Hepatocyte (in vitro differentiated cells): ENCODE results near the gene GFM1. TPM values are rescaled to one million over a fixed set of nuclear protein-coding genes. Genes with fewer than 3 reads are reported as not detected.

Experiments
- DNase-seq: peaks from one replicate; pipeline ENCODE4 v3.0.0-alpha.2; 2016; ENCODE audit warnings: low spot score
- H2AFZ ChIP-seq: fragments of 200-600 bp; sonication (generic); 2 replicates; pipeline ENCODE4 v1.6.0; 2016; ENCODE audit warnings: antibody characterized with exemption, mild to moderate bottlenecking
- H3K27ac ChIP-seq: fragments of 200-600 bp; sonication (generic); 2 replicates; pipeline ENCODE4 v1.5.1; 2016; ENCODE audit warnings: mild to moderate bottlenecking
- H3K27me3 ChIP-seq: fragments of 200-600 bp; sonication (generic); 2 replicates; pipeline ENCODE4 v1.6.1; 2016
- H3K36me3 ChIP-seq: fragments of 200-600 bp; sonication (generic); replicated peaks from 2 replicates; pipeline ENCODE4 v1.5.1; 2016; ENCODE audit warnings: low read depth; ENCODE audit not compliant: insufficient read depth
- H3K4me1 ChIP-seq: fragments of 200-600 bp; sonication (generic); 2 replicates; pipeline ENCODE4 v1.5.1; 2016; ENCODE audit warnings: mild to moderate bottlenecking, moderate library complexity; ENCODE audit not compliant: insufficient read depth
- H3K4me2 ChIP-seq: fragments of 200-600 bp; sonication (generic); 2 replicates; pipeline ENCODE4 v1.6.0; 2016
- H3K4me3 ChIP-seq: fragments of 200-600 bp; sonication (generic); 2 replicates; pipeline ENCODE4 v1.5.1; 2016; ENCODE audit warnings: mild to moderate bottlenecking
- H3K79me2 ChIP-seq: fragments of 200-600 bp; sonication (generic); 2 replicates; pipeline ENCODE4 v1.6.0; 2017; ENCODE audit warnings: mild to moderate bottlenecking
- H3K9me2 ChIP-seq: fragments of 200-600 bp; sonication (generic); replicated peaks from 2 replicates; pipeline ENCODE4 v1.6.0; 2017; ENCODE audit warnings: mild to moderate bottlenecking; ENCODE audit not compliant: insufficient read depth
- H3K9me3 ChIP-seq: fragments of 200-600 bp; sonication (generic); 2 replicates; pipeline ENCODE4 v1.5.1; 2016; ENCODE audit warnings: low read depth, mild to moderate bottlenecking
- H4K20me1 ChIP-seq: fragments of 200-600 bp; sonication (generic); 2 replicates; pipeline ENCODE4 v1.6.0; 2016; ENCODE audit warnings: mild to moderate bottlenecking; ENCODE audit not compliant: insufficient read depth, poor library complexity, severe bottlenecking
- EZH2 ChIP-seq: fragments of 200-600 bp; sonication (generic); IDR thresholded peaks from 2 replicates; pipeline ENCODE4 v1.6.1; 2016; ENCODE audit warnings: antibody characterized with exemption, mild to moderate bottlenecking, borderline replicate concordance
- EZH2phosphoT487 ChIP-seq: fragments of 200-600 bp; sonication (generic); IDR thresholded peaks from one replicate; pipeline ENCODE4 v1.6.1; 2018; ENCODE audit warnings: antibody characterized with exemption, mild to moderate bottlenecking, low read depth, moderate library complexity; ENCODE audit not compliant: unreplicated experiment, severe bottlenecking
- WGBS: methylation state at CpG from one replicate; pipeline ENCODE4 v1.1.6; 2016; ENCODE audit warnings: low lambda C conversion rate; ENCODE audit errors: missing lambda C conversion rate; 5-methylcytosine and 5-hydroxymethylcytosine counted together
- polyA plus RNA-seq: library from polyadenylated mRNA; unstranded; fragments of >200 nt; fragmentation: Nextera tagmentation; extraction: Ambion mirVana; gene quantifications from 2 replicates; pipeline ENCODE4 v1.2.1, GENCODE V29; 2016
- total RNA-seq: library from RNA; depleted of rRNA; stranded (reverse); fragments of >200 nt; gene quantifications from 2 replicates; pipeline ENCODE4 v1.2.3, GENCODE V29; 2014
- TF ChIP-seq, protein P1 (sequence below): fragments of 200-600 bp; sonication (generic); IDR thresholded peaks from 2 replicates; pipeline ENCODE4 v1.5.1; 2016; ENCODE audit warnings: antibody characterized with exemption, mild to moderate bottlenecking; ENCODE audit not compliant: poor library complexity

Gene GFM1
- total and polyA plus RNA-seq, 2 experiments from 2014 or later = 28.0 to 60.0 TPM

DNA sequence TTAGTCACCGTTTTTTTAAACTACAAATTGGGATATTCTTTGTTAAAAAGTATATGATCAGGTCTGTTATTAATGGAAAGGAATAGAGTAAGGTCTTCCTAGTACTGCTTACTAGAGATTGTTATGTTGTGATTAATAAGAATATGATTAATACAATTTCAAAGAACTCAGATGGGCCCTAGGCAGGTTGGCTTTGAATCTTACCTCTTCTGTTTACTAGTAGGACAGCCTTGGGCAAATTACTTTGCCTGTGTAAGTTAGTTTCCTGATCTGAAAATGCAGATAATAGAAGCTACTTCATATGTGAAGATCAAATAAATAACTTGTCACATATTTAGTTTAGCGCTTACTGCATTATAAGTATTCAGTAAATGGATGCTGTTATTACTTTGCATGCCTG, 6.9 kb downstream of the GFM1 start:
- TF ChIP-seq EZH2 (no peak), EZH2phosphoT487 (no peak)
- TF ChIP-seq, protein P1, sequence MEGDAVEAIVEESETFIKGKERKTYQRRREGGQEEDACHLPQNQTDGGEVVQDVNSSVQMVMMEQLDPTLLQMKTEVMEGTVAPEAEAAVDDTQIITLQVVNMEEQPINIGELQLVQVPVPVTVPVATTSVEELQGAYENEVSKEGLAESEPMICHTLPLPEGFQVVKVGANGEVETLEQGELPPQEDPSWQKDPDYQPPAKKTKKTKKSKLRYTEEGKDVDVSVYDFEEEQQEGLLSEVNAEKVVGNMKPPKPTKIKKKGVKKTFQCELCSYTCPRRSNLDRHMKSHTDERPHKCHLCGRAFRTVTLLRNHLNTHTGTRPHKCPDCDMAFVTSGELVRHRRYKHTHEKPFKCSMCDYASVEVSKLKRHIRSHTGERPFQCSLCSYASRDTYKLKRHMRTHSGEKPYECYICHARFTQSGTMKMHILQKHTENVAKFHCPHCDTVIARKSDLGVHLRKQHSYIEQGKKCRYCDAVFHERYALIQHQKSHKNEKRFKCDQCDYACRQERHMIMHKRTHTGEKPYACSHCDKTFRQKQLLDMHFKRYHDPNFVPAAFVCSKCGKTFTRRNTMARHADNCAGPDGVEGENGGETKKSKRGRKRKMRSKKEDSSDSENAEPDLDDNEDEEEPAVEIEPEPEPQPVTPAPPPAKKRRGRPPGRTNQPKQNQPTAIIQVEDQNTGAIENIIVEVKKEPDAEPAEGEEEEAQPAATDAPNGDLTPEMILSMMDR = no peak
- Histone ChIP-seq H3K79me2 (peaks cover 14% of the 10 kb centered on the region), H3K36me3 (no peaks in the 10 kb centered on the region), H3K4me3 (no peak overlapping the region), H3K27me3 (no peaks in the 10 kb centered on the region), H3K9me2 (no peaks in the 10 kb centered on the region), H3K4me1 (no peaks in the 10 kb centered on the region), H4K20me1 (no peaks in the 10 kb centered on the region), H2AFZ (no peak overlapping the region), H3K4me2 (no peak overlapping the region), H3K27ac (no peak overlapping the region), H3K9me3 (no peaks in the 10 kb centered on the region)
- WGBS = 97% methylated on average over 2 of the region's 2 CpGs
- DNase-seq = no peak

DNA sequence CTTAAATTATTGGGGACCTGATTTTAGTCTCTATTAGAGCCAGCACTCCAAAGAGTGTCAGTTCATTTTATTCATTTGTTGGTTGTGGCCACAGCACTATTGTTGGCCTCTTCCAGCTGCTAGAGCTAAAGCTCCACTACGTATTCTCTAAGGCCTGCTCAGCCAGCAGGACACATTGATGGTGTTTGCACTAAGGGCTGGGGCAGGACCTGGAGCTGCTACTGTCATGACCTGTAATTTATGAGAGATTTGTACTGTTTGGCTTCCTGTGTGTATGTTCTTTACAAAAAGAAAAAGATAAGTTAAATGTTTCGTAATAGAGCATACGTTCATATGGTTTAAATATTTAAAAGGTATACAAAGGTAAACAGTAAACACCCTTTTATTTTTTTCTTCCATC, 8.1 kb downstream of the GFM1 start:
- Histone ChIP-seq H3K4me3 (no peak overlapping the region), H3K4me2 (no peak overlapping the region), H3K79me2 (peaks cover 2% of the 10 kb centered on the region), H3K9me2 (no peaks in the 10 kb centered on the region), H3K9me3 (no peaks in the 10 kb centered on the region), H2AFZ (no peak overlapping the region), H3K36me3 (no peaks in the 10 kb centered on the region), H3K27ac (no peak overlapping the region), H3K4me1 (no peaks in the 10 kb centered on the region), H3K27me3 (no peaks in the 10 kb centered on the region), H4K20me1 (no peaks in the 10 kb centered on the region)
- 78% methylated on average over 3 of the region's 3 CpGs for WGBS
- no peak for DNase-seq
- TF ChIP-seq, protein P1 = no peak
- TF ChIP-seq EZH2 (no peak), EZH2phosphoT487 (no peak)

DNA sequence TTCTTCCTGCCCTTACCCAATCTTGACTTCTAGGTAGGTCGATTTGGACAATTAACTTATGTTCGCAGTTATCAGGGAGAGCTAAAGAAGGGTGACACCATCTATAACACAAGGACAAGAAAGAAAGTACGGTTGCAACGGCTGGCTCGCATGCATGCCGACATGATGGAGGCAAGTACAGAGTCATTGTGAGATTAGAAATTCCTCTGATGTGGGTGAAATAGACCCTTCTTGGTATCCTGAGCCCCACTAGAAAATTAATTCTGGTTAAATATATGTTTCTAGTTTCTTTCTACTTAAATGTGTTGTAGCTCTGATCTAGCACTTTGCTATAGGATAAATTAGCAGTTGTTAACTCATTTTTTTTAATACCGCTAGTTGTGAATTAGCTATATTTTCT, 14.6 kb downstream of the GFM1 start:
- Histone ChIP-seq H3K27me3 (no peaks in the 10 kb centered on the region), H2AFZ (no peak overlapping the region), H3K4me1 (no peaks in the 10 kb centered on the region), H3K9me2 (no peaks in the 10 kb centered on the region), H3K79me2 (peaks cover 2% of the 10 kb centered on the region), H3K9me3 (no peaks in the 10 kb centered on the region), H3K27ac (no peak overlapping the region), H3K4me3 (no peak overlapping the region), H3K4me2 (no peak overlapping the region), H4K20me1 (no peaks in the 10 kb centered on the region), H3K36me3 (no peaks in the 10 kb centered on the region)
- 97% methylated on average over 7 of the region's 7 CpGs for WGBS
- DNase-seq = no peak
- TF ChIP-seq EZH2 = no peak
- TF ChIP-seq, protein P1 = no peak
- no peak for TF ChIP-seq EZH2phosphoT487
